GF-D8 (cell line): Measurements from ENCODE around the gene GLB1L2.

Source experiments
- DNase-seq: peaks from one replicate; lab custom pipeline; 2025; lab: John Stamatoyannopoulos, UW

Gene GLB1L2

DNA sequence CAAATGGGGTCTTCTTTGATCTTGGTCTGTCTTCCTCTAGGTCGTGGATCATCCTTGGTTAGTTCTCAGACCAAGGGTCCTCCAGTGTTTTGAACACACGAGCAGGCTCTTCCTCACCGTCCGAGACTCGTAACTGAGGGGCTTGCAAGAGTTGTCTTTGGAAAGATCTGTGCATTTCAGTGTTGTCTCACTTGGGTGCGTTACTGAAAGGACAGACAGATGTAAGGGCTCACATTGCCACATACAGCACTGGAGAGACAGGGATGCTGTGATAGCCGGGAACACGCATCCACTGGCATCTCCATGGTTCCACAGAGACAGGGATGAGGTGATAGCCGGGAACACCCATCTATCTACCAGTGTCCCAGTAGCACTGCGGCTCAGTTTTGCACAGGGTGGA lies 15.7 kb downstream of the GLB1L2 start:
- no peak for DNase-seq

DNA sequence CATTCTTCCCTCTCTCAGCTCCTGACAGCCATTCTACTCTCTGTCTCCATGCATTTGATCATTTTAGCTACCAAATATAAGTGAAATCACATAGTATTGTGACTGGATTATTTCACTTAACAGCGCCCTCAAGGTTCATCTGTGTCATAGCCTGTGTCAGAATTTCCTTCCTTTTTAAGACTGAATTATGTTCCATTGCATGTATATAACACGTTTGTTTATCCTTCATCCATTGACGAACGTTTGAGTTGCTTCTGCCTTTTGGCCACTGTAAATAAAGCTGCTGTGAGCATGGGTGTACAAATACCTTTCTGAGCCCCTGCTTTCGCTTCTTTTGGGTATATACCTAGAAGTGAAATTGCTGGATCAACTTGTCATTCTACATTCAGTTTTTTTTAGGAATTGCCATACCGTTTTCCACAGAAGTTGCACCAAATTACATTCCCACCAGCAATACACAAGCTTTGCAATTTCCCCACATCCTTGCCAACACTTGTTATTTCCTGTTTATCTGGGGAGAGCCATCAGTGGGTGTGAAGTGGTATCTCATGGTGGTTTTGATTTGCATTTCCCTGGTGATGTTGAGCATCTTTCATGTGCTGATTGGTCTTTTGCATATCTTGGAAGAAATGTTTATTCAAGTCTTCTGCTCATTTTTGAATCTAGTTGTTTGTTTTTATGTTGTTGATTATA lies 17.5 kb downstream of the GLB1L2 start:
- no peak for DNase-seq

DNA sequence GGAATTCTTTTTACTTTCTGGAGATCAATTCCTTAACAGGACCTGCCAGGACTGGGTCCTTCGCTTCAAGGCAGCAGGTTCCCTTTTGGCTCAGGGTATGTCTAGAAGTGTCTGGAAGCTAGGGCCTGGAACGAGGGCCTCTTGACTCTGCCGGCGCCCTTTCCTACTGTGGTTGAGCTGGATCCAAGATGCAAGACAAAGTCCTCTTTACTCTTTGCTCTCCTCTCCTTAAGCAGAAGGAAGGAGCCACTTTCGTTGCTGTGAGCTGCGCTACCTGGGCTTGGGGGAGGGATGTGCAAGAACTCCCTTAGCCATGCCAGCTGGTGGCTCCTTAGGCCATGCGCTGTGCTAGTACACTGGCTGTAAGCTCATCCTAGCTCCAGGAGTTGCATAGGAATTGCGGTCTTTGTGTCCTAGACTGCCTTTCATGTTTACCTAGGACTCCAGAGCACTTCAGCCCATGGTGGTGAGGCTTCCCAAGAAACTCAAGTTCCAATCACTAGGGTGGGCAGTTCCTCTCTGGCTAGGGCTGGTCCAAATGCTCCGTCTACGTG lies 18.1 kb downstream of the GLB1L2 start:
- no peak for DNase-seq

DNA sequence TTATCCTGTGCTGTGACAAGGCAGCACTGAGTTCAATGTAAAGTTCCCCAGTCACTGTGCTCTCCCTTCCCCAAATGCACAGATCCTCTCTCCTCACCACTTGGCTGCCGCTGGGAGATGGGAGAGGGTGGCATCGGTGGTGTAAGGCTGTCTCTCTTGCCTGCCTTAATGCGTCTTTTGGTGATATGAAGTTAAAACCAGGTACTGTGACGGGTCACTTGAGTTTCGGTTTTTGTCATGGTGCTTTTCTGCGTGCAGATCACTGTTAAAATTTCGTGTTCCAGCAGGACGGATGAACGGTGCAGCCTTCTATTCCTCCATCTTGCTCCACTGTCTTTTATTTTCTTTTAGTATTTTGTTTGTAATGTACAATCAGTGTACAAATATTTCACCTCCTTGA lies 18.6 kb downstream of the GLB1L2 start:
- no peak for DNase-seq

DNA sequence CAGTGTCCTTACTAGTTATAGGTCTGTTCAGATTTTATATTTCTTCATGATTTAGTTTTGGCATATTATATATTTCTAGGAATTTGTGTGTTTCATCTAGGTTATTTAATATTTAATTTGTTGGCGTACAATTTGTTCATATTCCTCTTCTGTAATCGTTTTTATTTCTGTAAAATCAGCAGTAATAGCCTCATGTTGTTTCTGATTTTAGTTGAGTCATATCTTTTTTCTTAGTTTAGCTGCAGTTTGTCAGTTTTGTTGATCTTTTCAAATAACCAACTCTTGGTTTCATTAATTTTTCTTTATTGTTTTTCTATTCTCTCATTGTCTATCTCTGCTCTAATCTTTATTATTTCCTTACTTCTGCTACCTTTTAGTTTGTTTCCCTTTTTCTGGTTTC lies 20.3 kb downstream of the GLB1L2 start:
- no peak for DNase-seq

DNA sequence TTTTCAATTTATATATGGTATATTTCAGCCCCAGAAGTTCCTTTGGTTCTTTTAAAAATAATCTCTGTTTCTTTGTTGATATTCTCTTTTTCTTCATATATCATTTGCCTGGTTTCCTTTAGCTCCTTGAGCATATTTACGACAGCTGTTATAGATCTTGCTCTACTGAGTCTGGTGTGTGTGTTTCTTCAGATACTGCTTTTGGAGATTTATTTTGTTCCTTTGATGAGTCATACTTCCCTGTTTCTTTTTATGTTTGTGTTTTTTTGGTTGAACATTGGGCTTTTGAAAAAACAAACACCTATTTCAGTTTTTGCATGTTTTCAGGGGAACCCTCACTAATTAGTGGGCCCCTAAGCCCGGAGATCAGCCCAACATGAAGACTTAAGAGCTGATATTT lies 23.3 kb downstream of the GLB1L2 start:
- DNase-seq, result no peak

DNA sequence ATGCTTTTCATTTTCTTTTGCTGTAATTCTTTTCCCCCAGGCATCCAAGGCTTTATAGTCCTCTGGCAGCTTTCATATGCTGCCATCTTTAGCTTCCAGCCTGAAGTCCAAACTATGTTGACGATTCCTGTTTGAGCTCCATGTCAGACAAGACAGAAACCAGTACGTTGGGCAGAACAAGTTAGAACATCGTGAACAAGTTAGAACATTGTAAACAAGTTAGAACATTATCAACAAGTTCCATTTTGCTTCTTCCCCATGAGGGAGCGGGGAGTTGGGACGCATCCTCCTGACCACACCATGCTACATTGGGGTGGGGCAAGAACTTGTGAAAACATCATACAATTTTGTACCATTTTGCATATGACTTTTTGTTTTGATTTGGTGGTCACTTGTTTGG lies 23.9 kb downstream of the GLB1L2 start:
- no peak for DNase-seq

DNA sequence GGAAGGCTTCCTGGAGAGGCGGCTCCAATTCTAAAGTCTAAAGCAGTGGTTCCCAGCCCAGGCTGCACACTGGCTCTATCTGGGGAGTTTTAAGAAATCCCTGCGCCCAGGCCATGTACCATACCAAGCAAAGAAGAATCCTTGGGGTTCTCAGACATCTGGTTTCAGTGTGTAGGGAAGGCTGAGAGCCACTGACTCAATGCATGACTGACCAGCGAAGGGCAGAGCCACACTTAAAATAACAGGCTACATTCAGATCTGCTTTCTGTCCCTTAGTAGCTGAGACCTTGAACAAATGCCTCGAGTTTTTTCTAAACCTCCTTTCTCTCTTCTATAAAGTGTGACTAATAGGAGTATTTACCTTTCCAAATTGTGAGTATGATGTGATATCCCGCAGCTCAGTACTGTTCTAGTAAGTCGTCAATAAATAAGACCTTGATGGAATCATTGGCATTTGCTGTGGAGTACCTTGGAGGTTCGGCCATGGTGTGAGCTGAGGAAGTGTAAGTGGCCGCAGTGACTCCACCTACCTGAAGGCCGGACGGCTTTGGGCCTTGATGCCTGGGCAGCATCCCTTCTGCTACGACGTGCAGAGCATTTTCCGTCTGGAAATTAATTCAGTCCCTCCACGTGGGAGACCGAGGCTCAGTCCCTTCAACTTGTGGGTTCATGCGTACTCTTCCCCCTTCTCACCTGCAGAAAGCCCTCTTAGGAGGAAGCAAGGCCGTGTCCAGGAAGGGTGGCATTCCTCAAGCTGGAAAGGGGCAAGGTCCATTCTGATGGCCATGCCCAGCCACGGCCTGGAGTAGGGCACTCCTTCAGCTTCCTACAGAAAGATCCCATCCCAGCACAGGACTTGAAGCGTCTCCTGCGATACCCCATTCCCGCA lies 25.1 kb downstream of the GLB1L2 start:
- DNase-seq, result no peak

DNA sequence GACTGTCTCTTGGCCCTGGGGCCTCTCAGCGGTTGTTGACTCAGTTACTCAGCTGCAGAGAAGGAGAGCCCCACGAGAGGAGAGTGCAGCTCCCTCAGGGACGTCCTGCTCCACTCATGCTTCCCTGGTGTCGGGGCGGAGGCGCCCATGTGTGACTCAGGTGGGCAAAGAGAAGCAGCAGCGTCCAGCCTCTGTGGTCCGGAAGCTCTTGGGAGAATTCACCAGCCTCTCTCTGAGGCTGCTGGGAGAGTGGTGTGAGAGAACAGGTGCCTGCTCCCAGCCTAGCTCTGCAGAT lies 25.7 kb downstream of the GLB1L2 start:
- no peak for DNase-seq

DNA sequence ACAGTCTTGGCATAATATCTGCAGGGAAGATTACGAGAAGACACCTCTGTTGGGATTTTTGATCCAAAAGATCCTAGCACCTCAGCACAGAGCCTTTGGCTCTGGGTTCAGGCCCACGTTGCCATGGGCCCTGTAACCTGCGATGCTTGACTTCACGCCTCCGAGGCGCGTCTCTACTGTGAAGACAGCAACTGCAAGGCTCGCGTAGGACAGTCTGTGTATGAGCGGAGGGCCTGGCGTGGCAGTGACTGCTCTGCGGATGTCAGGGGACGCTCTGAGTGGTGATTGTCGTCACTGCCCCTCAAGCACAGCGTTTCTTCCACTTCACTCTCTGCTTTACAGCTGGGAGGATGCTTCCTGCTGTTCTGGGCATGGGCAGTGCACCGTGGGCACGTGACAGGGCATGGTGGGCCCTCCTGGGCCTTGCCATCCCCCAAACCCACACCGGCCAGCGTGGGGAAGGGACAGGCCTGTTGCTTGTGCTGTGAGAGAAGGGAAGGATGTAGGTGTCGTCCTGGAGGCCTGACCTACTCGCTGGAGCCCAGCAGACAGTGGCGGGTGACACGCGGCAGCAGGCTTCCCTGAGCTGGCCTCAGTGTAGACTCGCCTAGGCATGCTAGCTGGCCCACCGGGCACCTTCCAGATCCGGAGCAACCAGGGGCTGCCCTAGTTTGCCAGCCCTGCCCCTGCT lies 26.5 kb downstream of the GLB1L2 start:
- no peak for DNase-seq

DNA sequence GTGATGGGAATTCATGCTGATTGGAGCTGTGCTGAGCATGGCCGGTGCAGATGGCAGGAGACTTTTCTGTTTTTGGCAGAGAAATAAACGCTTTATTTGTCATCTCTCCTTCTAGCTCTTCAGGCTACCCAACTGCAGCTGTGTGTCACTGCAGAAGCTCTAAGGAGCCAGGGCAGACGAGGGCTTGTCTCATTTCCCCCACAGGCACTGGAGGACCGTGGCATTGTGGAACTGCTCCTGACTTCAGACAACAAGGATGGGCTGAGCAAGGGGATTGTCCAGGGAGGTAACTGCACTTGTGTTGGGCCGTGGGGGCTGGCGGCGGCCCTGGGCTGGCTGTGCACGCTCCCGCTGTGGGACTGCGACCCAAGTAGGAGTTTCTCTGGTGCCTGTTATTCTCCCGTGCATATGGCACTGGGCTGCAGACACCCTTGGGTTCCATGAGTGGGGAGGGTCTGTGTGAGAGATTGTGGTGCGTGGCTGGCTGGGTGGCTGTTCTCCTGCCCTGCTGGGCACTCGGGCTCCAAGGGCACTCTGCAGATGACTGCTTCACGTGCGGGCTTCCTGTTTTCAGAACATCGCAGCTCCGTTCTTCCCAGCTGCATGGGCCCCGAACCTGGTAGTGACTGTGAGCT lies 27.2 kb downstream of the GLB1L2 start:
- no peak for DNase-seq

DNA sequence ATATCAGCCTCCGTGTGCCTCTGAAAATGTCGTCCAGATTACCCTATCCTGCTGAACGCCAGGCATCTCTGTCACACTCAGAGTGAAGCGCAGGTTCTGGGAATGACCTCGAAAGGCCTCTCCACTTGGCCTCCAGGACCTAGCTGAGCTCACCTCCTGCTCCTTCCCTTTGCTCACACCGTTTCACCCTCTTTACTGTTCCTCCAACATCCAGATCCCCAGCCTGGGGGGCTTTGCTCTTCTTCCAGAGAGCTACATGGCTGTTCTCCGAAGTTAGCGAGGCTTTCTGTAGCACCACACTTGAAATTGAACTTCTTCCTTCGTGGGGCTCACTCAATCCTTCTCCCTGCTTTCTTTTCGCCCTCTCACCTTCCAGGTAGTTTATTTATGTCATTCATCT lies 27.9 kb downstream of the GLB1L2 start:
- no peak for DNase-seq

DNA sequence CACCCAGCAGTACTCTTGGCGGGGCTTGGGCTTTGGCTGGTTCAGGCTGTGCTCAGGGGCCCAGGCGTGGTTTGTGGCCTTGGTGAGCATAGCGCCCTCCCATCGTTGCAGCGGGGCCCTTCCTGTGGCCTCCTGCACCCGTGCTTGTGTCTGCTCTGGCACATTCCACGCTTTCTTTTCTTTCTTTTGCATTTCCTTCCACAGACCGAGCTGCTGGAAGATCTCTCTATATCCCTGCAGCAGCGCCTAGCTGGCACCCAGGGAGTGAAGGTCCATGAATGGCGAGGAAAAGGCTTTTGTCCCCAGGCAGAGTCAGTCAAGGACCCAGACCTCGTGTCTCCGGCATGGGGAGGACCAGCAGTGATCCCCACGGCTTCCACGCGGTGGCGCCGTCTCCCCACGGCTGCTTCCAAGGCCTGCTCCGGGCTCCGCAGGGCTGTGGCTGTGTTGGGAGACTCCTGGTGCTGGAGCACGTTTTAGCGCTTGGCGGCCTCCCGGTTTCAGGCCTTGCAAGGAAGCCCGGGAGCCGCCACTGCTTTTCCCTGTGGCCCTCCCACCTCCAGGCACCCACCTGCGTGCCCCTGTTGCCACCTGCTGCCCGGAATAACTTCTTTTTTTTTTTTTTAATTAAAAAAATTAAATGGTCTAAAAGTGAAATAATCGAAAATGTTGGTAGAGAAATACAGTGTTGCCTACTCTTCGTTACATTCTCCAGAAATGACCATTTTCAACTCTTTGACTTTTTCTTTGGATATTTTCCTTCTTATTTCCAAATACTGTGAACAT lies 28.5 kb downstream of the GLB1L2 start:
- peak; percentile 78 for DNase-seq

DNA sequence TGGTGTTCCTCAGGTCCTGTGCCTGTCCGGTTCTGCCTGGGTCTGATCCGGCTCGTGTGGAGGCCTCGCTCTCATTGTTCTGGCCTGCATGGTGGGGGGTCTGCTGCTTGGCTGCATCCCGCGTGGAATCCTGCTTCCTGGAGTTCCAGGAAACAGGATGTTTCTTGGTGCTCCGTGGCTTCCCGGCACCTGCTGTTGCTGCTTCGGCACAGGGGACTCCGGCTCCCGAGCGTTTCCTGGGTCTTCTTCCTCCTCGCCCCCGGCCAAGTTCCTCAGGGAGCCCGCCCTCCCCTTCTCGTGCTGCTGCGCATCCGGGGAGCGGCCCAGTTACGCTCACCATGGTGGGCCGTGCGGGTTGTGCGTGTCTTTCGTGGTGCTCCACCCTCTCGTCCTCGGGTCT lies 29.9 kb downstream of the GLB1L2 start:
- DNase-seq, result no peak

DNA sequence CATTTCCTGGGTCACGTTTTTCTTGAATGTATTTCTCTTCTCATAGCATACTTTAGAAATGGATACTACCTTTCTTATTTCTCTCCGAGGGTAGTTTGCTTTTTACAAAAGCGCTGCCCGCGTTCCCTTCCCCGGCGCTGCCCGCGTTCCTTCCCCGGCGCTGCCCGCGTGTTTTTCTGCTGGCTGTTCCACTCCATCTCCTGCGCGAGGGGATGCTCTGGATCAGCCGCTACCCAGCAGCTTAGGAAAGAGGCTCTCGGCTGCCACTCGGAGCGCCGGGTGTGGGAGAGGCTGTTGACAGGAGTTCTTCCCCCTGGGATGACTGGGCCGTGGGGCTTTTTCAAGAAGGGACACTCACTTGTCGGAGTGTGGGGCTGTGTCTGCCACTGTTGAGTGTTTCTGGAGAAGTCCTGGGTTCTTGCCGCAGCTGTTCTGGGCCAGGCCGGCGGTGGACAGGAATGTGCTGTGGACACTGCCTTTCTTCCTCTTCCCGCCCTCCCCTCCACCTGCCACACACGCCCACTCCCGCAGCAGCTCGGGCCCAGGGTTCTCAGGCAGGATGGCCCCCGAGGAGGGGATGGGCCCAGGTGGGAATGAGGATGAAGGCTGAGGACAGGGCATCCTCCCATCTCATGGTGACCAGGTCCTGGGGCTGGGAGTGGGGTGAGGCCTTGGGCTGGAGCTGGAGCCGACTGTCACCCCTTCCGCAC lies 30.6 kb downstream of the GLB1L2 start:
- DNase-seq, result no peak

DNA sequence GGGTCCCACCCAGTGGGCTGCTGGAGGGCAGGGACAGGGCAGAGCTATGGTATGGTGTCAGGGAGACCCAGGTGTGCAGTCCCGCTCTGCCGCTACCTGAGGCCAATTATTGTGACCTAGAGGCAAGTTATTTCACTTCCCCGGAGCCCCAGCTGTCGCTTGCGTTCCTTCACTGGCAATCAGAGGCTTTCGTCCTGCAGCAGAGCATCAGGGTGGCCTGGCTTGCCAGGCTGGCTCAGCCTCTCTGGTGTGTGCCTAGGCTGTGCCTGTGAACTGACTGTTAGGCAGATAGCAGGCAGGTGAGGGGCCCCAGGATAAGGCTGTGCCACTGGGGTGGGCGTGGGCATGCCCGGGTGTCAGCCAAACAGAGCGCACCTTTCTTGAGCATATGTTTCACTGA lies 31.4 kb downstream of the GLB1L2 start:
- DNase-seq, result no peak

DNA sequence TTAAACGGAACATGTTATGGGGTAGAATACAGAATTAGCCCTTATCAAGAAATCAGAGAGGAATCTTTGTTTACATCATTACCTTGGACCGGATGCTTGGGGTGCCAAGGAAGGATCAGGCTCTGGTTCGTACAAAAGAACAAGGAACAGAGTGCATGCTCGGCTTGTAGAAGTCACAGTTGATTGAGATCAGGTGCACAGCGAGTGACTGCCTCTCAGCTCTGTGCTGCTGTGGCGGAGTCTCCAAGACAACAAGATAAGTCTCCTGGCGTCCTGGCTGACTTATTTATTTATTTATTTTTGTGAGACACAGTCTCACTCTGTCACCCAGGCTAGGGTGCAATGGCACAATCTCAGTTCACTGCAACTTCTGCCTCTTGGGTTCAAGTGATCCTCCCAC lies 31.8 kb downstream of the GLB1L2 start:
- DNase-seq, result no peak

DNA sequence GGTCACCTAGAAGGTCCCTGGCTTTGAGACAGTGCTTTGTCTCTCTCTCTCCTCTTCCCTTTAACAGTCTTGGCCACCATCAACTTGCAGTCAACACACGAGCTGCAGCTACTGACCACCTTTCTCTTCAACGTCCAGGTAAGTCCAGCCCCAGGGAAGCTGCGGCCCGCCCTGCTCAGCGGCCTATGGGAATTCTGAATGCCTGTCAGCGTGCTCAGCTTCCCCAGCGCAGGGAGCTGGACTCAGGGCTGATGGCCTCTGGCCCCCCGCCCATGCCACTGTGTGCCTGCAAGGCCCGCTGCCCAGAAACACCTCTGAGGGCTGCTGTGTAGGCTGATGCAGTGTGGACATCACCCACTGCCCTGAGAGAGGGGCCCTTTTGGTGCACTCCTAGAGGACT lies 32.5 kb downstream of the GLB1L2 start:
- no peak for DNase-seq

DNA sequence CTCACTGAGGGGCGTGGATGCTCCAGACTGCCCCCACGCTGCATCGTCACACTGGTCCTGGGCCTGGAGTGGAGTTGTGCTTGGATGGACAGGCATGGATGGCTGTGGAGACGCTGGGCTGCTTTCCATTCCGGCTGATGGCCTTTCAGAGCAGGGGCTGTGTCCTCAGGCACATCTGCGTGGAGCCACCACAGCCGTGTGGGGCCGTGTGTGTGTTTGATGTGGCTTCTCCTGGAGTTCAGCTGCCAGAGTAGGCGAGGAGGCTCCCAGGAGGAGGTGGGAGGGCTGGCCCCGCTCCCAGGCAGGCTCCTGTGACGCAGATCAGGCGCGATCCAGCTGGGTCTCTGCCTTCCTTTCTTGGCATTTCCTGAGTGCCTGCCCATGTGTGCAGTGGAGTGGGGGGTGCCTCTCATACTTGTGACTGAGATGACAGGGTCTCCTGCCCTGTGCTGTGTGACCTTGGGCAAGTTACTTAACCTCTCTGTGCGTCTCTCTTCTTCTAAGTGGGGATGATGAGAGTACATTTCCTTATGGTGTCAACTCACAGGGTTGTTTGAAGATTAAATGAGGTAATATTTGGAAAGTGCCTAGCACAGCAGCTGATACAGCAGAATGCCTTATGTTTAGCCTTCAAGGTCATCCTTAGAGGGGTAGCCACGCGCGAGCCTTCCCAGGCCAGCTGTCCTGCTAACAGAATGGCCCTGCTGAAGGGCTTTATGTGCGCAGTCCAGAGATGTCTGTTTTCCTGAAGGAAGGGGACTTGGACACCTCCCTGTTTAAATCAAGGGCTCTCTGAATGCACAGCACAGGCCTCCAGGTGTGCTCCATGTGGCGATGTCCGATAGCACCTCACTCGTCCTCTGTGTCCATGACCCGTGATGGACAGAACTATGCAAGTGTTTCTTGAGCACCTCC lies 33.5 kb downstream of the GLB1L2 start:
- DNase-seq, result no peak

DNA sequence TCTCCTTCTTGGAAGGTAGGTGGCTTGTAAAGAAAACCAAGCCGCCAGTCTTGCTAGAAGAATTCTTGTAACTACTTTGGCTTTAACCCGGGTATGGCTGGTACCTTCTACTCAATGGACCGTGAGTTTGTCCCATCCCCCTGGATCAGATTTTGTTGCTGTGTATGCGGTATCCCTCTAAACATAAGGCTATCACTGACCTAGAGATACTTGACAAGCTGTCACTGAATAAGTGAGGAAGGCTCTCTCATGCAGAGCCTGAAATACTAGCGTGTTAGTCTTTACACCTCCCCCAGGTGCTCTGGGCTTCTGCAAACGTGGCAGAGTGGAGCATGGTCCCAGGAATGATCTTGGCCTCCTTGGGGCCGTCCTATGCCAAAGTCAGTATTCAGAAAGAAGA lies 34.5 kb downstream of the GLB1L2 start:
- no peak for DNase-seq
